GM18861 (cell line): Measurements from ENCODE around the gene PARP2.

Experiments
- ATAC-seq: cut with Tn5 transposase; IDR thresholded peaks from one replicate; pipeline ENCODE4 v1.9.1; 2021; ENCODE audit not compliant: unreplicated experiment

PARP2 gene

DNA sequence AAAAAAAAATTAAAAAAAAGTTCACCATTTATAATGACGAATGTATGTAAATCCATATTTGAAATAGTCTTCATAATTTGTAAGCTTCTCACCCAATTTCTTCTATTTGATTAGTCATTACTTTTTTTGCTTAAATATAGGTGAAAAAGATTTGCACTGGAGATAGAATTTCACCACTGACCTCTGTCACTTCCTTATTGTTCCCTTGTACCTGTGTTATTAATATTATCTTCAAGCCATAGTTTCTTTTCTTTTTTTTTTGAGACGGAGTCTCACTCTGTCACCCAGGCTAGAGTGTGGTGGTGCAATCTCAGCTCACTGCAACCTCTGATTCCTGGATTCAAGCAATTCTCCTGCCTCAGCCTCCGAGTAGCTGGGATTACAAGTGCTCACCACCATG is 54.1 kb downstream of the PARP2 start:
- no peak for ATAC-seq

DNA sequence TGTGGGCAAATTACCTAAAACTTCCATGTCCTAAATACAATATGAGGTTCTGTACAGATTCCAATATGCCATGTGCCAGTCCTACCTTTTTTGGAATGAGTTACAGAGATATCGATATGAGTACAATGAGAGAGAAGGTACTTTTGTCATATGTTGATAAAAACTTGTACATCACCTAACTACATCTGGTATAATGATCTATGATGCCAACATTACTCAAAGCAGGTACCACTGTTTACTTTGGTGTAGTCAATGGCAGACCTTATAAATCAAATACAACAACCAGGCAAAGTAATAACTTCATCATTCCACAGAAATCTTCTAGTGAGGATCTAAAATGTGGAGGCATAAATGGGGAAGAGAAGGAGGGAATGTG is 57.1 kb downstream of the PARP2 start:
- ATAC-seq, result no peak

DNA sequence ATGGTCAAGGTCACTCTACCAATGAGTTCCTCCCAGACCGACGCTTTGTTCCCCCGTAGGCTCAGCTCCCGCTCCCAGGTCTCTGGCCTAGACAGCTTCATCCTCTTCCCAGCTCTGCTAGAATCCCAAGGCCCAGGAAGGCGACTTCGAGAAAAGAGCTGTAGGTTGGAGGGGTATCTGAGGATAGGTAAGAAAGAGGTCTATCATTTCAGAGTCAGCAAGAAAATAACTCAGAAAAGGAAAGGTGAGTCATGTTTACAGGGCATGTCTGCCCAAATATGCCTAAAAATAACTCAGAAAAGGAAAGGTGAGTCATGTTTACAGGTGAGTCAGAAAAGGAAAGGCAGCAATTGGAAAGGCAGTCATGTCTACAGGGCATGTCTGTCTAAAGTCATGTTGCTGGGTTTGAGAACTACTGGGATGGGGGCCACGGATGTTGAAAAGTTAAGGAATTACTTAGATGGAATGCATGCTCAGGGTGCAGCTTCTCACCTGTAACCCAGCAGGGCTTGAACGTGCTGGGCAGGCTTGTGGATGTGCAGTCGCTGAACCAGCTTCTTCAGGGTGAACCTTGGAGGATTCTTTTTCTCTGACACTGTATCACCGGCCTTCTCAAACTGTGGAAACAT is 57.6 kb downstream of the PARP2 start:
- ATAC-seq, result no peak

DNA sequence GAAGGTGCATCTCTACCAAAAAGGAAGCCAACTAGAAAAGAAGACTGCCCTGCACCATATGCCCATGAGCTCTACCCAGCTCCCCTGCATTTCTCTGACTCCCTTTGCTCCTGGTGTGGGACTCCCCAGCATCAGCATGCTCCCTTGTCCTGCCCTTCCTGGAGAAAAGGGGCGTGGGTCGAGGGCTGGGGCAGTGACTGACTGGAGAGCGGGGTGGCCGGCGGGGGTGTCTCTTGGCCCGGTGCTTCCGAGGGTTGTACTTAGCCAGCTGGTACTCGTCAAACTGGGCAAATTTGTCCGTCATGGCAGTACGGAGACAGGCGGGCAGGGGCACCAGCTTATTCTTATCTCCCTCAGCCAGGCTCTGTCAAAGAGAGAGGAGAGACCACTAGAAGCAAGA is 60.1 kb downstream of the PARP2 start:
- no peak for ATAC-seq
